Psoas muscle (tissue), 8 donors: ENCODE measurements around the gene BMP3. TPM values are rescaled to one million over a fixed set of nuclear protein-coding genes. Genes with fewer than 3 reads are reported as not detected.

ENCODE experiments used
- ATAC-seq, 4 donors: fragments of 200-7000 bp; cut with Tn5 transposase; one replicate each; pipeline ENCODE4 v1.9.1; 2020; ENCODE audit warnings: moderate library complexity in 3 of 4, mild to moderate bottlenecking in 2 of 4
- DNase-seq, 2 donors: peaks; one replicate each; pipeline ENCODE4 v3.0.0-alpha.2; 2020
- H3K27ac ChIP-seq: fragments of 200-600 bp; one replicate; pipeline ENCODE4 v1.8.0; 2022
- H3K27me3 ChIP-seq, 3 donors: fragments of 200-600 bp in 1 of 3; one replicate each; pipeline versions ENCODE4 v1.6.1 to v1.8.0; 2013 to 2022; ENCODE audit warnings: low read length in 2 of 3, mild to moderate bottlenecking in 2 of 3, moderate library complexity in 1 of 3; ENCODE audit not compliant: insufficient read depth in 3 of 3
- H3K36me3 ChIP-seq, 2 donors: fragments of 200-600 bp in 1 of 2; one replicate each; pipeline versions ENCODE4 v1.6.1 to v1.8.0; 2013 to 2022; ENCODE audit warnings: low read depth in 1 of 2, mild to moderate bottlenecking in 1 of 2, moderate library complexity in 1 of 2; ENCODE audit not compliant: insufficient read depth in 1 of 2
- H3K4me1 ChIP-seq: fragments of 200-600 bp; one replicate; pipeline ENCODE4 v1.8.0; 2022
- H3K4me3 ChIP-seq: fragments of 200-600 bp; one replicate; pipeline ENCODE4 v1.8.0; 2022; ENCODE audit warnings: mild to moderate bottlenecking
- H3K9me3 ChIP-seq: fragments of 200-600 bp; one replicate; pipeline ENCODE4 v1.8.0; 2022
- WGBS, 3 donors: extraction: QIAGEN DNeasy Blood & Tissue Kit; methylation state at CpG; one replicate each; pipeline versions ENCODE4 v1.1.6 to v1.1.7; 2013; 5-methylcytosine and 5-hydroxymethylcytosine counted together
- intact Hi-C, 2 donors: fragments of 100-400 bp; cut with DNase I; formaldehyde crosslinking; loops; one replicate each; pipeline versions ENCODE4 v1.11.0 to v1.14.2; 2022
- polyA plus RNA-seq, 3 donors: library from polyadenylated mRNA; stranded (reverse); fragments of 200-250 nt; gene quantifications; one replicate each; pipeline ENCODE4 v1.2.3, GENCODE V29; 2013
- total RNA-seq, 4 donors: library from RNA; stranded (reverse); fragmentation: NEBNext Ultra II Directional in 2 of 4; extraction: Animal tissue kit (Norgen Biotek cat#: 25700) in 2 of 4; gene quantifications; one replicate each; pipeline versions ENCODE4 v1.2.1 to v1.2.4, GENCODE V29; 2021 to 2023
- TF ChIP-seq, protein P1 (sequence below): fragments of 200-600 bp; IDR thresholded peaks from one replicate; pipeline ENCODE4 v1.8.0; 2022; ENCODE audit warnings: antibody characterized with exemption
- donor health status: healthy with polysubstance abuse.
- donor health status: DM: no; HTN: no; CAD: no; lungs with moderate emphysema.
- donor health status: Bipolar disorder and iron deficiency.
- donor health status: healthy.
- donor health status: DM: yes; HTN: yes; CAD: no.
- donor health status: DM: no; HTN: no; CAD: no.
- donor health status: DM: no; HTN: no; CAD: no.
- donor health status: DM: yes; HTN: yes; CAD: no.

BMP3 gene
- total and polyA plus RNA-seq, 7 donors, result 0.03 to 0.09 (median 0.06) TPM; not detected in 3

DNA sequence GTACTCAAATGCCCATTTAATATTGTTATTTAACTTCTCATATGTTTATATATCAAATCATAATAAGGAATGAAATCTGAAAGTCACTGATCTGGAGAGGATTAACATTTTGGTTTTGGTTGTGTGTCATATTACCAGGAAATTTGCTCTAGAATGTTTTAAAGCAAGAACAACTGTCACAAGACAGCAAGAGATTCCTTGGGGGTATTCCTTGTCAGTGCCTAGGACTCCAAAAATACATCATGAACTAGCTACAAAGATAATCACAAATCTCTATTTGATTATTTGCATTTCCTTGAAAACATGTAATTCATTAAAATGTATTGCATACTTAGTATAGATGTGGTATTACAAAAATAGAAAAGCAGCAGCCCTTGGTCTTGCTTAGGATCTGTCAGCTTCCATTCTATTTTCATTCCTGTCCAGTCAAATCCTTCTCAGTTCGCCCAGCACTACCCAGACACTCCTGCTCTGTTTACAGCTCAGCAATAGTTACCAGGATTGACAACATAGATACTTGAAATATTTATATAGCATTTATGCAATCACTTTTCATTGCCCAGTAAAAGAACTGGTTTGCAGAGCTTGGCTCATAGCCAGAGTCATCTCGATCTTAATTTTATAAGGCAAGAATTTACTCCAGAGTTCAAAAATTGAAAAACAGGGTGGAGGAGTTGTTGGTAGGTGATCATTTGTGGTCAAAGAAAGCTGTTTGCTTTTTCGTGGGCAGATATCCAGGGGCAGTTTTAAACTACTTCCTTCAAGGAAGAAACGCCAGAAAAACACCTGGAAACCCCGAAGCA is 9.2 kb upstream of the BMP3 start:
- no peaks in the 10 kb centered on the region for H3K9me3 ChIP-seq
- intact Hi-C loops, result no loop called here
- ATAC-seq (no peak), DNase-seq (no peak)
- WGBS, 3 donors, result 38 to 44% (median 39%) methylated on average over 5 of the region's 5 CpGs
- H3K27me3 ChIP-seq, result peaks cover 0 to 22% (median 0%) of the 10 kb centered on the region in 3 donors
- no peaks in the 10 kb centered on the region for H3K4me1 ChIP-seq
- no peak overlapping the region for H3K27ac ChIP-seq
- TF ChIP-seq, protein P1, sequence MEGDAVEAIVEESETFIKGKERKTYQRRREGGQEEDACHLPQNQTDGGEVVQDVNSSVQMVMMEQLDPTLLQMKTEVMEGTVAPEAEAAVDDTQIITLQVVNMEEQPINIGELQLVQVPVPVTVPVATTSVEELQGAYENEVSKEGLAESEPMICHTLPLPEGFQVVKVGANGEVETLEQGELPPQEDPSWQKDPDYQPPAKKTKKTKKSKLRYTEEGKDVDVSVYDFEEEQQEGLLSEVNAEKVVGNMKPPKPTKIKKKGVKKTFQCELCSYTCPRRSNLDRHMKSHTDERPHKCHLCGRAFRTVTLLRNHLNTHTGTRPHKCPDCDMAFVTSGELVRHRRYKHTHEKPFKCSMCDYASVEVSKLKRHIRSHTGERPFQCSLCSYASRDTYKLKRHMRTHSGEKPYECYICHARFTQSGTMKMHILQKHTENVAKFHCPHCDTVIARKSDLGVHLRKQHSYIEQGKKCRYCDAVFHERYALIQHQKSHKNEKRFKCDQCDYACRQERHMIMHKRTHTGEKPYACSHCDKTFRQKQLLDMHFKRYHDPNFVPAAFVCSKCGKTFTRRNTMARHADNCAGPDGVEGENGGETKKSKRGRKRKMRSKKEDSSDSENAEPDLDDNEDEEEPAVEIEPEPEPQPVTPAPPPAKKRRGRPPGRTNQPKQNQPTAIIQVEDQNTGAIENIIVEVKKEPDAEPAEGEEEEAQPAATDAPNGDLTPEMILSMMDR, result no peak
- no peaks in the 10 kb centered on the region for H3K36me3 ChIP-seq
- H3K4me3 ChIP-seq, result no peak overlapping the region

DNA sequence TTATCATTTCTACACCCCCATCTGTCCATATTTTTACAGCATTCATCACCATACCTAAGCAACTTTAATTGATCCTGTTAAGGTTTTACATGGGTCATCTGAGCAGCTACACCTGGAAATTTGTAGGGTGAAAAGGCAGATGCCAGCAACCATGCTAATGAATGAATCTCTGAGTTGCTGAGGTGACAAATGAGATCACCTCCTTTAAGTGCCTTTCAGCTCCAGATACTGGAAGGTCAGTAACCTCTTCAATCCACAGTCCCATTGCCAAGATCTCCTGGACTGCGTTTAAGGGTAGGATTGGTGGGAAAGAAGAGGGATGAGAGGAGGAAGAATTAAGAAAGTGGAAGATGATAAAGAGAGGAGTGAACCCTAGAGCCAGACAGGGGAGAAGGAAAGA is 8.5 kb upstream of the BMP3 start:
- TF ChIP-seq, protein P1, result no peak
- no peaks in the 10 kb centered on the region for H3K36me3 ChIP-seq
- 72 to 81% (median 79%) methylated on average over 1 of the region's 1 CpG for whole genome bisulfite sequencing, 3 donors
- no peaks in the 10 kb centered on the region for H3K9me3 ChIP-seq
- no peak overlapping the region for H3K4me3 ChIP-seq
- peaks cover 0 to 26% (median 0%) of the 10 kb centered on the region in 3 donors for H3K27me3 ChIP-seq
- DNase-seq, result no peak
- H3K4me1 ChIP-seq, result no peaks in the 10 kb centered on the region
- no peak overlapping the region for H3K27ac ChIP-seq
- ATAC-seq, result no peak
- intact Hi-C loops, result no loop called here

DNA sequence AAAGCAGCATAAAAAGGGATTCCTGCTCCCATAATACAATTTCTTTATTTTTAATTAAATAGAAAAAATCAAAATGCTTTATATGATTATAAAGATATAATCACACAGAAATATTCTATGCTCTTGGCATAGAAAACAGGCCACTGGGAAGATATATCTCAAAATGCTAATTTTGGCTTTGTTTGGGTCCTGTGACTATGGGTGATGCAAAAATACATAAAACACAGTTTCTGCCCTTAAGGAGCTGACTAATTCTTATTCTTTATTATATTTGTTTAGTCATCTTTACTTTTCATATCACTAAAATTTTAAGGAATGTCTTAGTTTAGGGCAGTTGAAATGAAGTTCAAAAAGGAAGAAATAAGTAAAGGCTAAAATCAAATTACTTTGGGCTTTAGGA is 7.0 kb upstream of the BMP3 start:
- intact Hi-C loops, result no loop called here
- H3K27me3 ChIP-seq, result peaks cover 0 to 36% (median 0%) of the 10 kb centered on the region in 3 donors
- TF ChIP-seq, protein P1, result no peak
- H3K27ac ChIP-seq, result no peak overlapping the region
- no peak overlapping the region for H3K4me3 ChIP-seq
- ATAC-seq (no peak), DNase-seq (no peak)
- no peaks in the 10 kb centered on the region for H3K9me3 ChIP-seq
- H3K4me1 ChIP-seq, result no peaks in the 10 kb centered on the region
- no peaks in the 10 kb centered on the region for H3K36me3 ChIP-seq

DNA sequence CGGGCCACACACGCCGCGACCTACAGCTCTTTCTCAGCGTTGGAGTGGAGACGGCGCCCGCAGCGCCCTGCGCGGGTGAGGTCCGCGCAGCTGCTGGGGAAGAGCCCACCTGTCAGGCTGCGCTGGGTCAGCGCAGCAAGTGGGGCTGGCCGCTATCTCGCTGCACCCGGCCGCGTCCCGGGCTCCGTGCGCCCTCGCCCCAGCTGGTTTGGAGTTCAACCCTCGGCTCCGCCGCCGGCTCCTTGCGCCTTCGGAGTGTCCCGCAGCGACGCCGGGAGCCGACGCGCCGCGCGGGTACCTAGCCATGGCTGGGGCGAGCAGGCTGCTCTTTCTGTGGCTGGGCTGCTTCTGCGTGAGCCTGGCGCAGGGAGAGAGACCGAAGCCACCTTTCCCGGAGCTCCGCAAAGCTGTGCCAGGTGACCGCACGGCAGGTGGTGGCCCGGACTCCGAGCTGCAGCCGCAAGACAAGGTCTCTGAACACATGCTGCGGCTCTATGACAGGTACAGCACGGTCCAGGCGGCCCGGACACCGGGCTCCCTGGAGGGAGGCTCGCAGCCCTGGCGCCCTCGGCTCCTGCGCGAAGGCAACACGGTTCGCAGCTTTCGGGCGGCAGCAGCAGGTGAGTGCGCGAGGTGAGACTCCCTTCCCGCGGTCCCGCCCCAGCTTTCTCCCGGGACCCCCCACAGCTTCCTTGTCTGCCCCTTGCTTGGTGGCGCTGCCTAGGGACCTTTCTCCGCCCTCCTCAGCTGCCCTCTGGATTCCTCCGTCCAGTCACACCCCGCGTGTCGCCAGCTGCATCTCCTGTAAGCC is 678 bp downstream of the BMP3 start:
- Histone ChIP-seq H3K4me3 (peak overlapping the region; percentile 59), H3K27me3 (peaks cover 9 to 52% (median 10%) of the 10 kb centered on the region in 3 donors), H3K4me1 (peaks cover 4% of the 10 kb centered on the region), H3K36me3 (no peaks in the 10 kb centered on the region), H3K27ac (no peak overlapping the region), H3K9me3 (no peaks in the 10 kb centered on the region)
- DNase-seq (peak in 1 of 2 donors; percentile 36), ATAC-seq (peak in 3 of 4 donors; percentile 12 to 42 (median 20))
- 0 to 1% (median 0%) methylated on average over 62 to 77 of the region's 77 CpGs for WGBS, 3 donors
- intact Hi-C loops, result no loop called here
- TF ChIP-seq, protein P1, result no peak
